ENCODE measurements around the gene A2M.

DNA sequence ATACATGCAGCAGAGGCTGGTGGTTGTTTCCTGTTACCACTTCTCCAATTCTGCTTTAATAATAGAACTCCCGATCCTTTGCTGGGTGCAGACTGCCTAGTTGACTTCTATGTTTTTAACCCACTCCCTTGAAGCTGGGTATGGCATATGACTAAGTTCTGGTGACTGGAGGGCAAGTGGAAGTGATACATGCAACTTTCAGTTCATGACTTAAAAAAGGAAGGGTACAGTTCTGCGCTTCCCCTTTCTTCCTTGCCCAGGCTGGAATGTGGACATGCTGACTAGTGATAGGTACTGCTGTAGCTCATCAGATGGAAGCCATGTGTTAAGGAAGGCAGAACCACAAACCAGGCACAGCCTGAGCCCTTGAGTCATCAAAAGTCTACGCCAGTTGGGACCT lies 2.4 kb upstream of the A2M start:
- TF ChIP-seq, protein P1, sequence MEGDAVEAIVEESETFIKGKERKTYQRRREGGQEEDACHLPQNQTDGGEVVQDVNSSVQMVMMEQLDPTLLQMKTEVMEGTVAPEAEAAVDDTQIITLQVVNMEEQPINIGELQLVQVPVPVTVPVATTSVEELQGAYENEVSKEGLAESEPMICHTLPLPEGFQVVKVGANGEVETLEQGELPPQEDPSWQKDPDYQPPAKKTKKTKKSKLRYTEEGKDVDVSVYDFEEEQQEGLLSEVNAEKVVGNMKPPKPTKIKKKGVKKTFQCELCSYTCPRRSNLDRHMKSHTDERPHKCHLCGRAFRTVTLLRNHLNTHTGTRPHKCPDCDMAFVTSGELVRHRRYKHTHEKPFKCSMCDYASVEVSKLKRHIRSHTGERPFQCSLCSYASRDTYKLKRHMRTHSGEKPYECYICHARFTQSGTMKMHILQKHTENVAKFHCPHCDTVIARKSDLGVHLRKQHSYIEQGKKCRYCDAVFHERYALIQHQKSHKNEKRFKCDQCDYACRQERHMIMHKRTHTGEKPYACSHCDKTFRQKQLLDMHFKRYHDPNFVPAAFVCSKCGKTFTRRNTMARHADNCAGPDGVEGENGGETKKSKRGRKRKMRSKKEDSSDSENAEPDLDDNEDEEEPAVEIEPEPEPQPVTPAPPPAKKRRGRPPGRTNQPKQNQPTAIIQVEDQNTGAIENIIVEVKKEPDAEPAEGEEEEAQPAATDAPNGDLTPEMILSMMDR (IDR thresholded peaks at IDR 0.05): no peak
- TF ChIP-seq POLR2A (IDR thresholded peaks at IDR 0.05): no peak
- TF ChIP-seq EP300 (IDR thresholded peaks at IDR 0.05): no peak
- peak; percentile 38 to 42 for TF ChIP-seq POLR2AphosphoS5 (IDR thresholded peaks at IDR 0.05)

All from upper lobe of left lung (tissue), 4 donors.